Upper lobe of right lung (tissue), 1 donor: ENCODE measurements around the gene SERPINB8. TPM values are rescaled to one million over a fixed set of nuclear protein-coding genes. Genes with fewer than 3 reads are reported as not detected.
A peak's percentile ranks its signal among the peaks of the same experiment; 100 is the strongest.

Source experiments
- ATAC-seq: fragments of 200-7000 bp; cut with Tn5 transposase; one replicate; pipeline ENCODE4 v1.9.1; 2020; ENCODE audit warnings: mild to moderate bottlenecking, moderate library complexity
- DNase-seq: peaks from one replicate; pipeline ENCODE4 v3.0.0-alpha.2; 2020
- H3K27ac ChIP-seq: fragments of 200-600 bp; one replicate; pipeline ENCODE4 v1.8.0; 2022
- H3K27me3 ChIP-seq: fragments of 200-600 bp; one replicate; pipeline ENCODE4 v1.8.0; 2022; ENCODE audit warnings: mild to moderate bottlenecking
- H3K36me3 ChIP-seq: fragments of 200-600 bp; one replicate; pipeline ENCODE4 v1.8.0; 2022
- H3K4me1 ChIP-seq: fragments of 200-600 bp; one replicate; pipeline ENCODE4 v1.8.0; 2022
- H3K4me3 ChIP-seq: fragments of 200-600 bp; one replicate; pipeline ENCODE4 v1.8.0; 2022; ENCODE audit warnings: mild to moderate bottlenecking
- H3K9me3 ChIP-seq: fragments of 200-600 bp; one replicate; pipeline ENCODE4 v1.8.0; 2022
- intact Hi-C: fragments of 100-400 bp; cut with DNase I; formaldehyde crosslinking; loops from one replicate; pipeline ENCODE4 v1.11.0; 2022
- total RNA-seq: library from RNA; stranded (reverse); fragmentation: NEBNext Ultra II Directional; extraction: Animal tissue kit (Norgen Biotek cat#: 25700); gene quantifications from one replicate; pipeline ENCODE4 v1.2.1, GENCODE V29; 2021
- TF ChIP-seq, protein P1 (sequence below): fragments of 200-600 bp; IDR thresholded peaks from one replicate; pipeline ENCODE4 v1.8.0; 2022; ENCODE audit warnings: antibody characterized with exemption
- donor health status: DM: no; HTN: yes; CAD: no; lungs with severe emphysema.

SERPINB8 gene
- total RNA-seq, 1 donor from 2014 or later, result 24.6 TPM

GRCh38 chr18:64032312-64032711, 62.4 kb downstream of the SERPINB8 start:
- H3K27ac ChIP-seq, result no peak overlapping the region
- intact Hi-C loops, result no loop called here
- H3K9me3 ChIP-seq, result no peaks in the 10 kb centered on the region
- H3K27me3 ChIP-seq, result no peaks in the 10 kb centered on the region
- no peak overlapping the region for H3K4me3 ChIP-seq
- TF ChIP-seq, protein P1, sequence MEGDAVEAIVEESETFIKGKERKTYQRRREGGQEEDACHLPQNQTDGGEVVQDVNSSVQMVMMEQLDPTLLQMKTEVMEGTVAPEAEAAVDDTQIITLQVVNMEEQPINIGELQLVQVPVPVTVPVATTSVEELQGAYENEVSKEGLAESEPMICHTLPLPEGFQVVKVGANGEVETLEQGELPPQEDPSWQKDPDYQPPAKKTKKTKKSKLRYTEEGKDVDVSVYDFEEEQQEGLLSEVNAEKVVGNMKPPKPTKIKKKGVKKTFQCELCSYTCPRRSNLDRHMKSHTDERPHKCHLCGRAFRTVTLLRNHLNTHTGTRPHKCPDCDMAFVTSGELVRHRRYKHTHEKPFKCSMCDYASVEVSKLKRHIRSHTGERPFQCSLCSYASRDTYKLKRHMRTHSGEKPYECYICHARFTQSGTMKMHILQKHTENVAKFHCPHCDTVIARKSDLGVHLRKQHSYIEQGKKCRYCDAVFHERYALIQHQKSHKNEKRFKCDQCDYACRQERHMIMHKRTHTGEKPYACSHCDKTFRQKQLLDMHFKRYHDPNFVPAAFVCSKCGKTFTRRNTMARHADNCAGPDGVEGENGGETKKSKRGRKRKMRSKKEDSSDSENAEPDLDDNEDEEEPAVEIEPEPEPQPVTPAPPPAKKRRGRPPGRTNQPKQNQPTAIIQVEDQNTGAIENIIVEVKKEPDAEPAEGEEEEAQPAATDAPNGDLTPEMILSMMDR, result no peak
- H3K4me1 ChIP-seq, result no peaks in the 10 kb centered on the region
- DNase-seq, result no peak
- H3K36me3 ChIP-seq, result no peaks in the 10 kb centered on the region
- no peak for ATAC-seq

GRCh38 chr18:64037812-64038414, 68.0 kb downstream of the SERPINB8 start:
- no peak for DNase-seq
- intact Hi-C loops, result no loop called here
- no peak for ATAC-seq
- no peaks in the 10 kb centered on the region for H3K27me3 ChIP-seq
- TF ChIP-seq, protein P1, result peak; percentile 58
- H3K4me1 ChIP-seq, result no peaks in the 10 kb centered on the region
- no peaks in the 10 kb centered on the region for H3K9me3 ChIP-seq
- no peak overlapping the region for H3K4me3 ChIP-seq
- no peaks in the 10 kb centered on the region for H3K36me3 ChIP-seq
- H3K27ac ChIP-seq, result no peak overlapping the region

Other genes with a start within 250 kb of the SERPINB8 start
- gene SERPINB7, start 194.7 kb upstream of the SERPINB8 start, total RNA-seq, result 0.29 TPM
- gene SERPINB2, start 82.4 kb upstream of the SERPINB8 start, total RNA-seq, result 0.38 TPM
- gene SERPINB10, start 62.1 kb upstream of the SERPINB8 start, total RNA-seq, result not detected
- gene HMSD, start 20.8 kb upstream of the SERPINB8 start, total RNA-seq, result 2.1 TPM
- gene LINC00305, start 179.0 kb downstream of the SERPINB8 start, total RNA-seq, result not detected